ENCODE results near the gene ARHGAP19.

ARHGAP19 gene

DNA sequence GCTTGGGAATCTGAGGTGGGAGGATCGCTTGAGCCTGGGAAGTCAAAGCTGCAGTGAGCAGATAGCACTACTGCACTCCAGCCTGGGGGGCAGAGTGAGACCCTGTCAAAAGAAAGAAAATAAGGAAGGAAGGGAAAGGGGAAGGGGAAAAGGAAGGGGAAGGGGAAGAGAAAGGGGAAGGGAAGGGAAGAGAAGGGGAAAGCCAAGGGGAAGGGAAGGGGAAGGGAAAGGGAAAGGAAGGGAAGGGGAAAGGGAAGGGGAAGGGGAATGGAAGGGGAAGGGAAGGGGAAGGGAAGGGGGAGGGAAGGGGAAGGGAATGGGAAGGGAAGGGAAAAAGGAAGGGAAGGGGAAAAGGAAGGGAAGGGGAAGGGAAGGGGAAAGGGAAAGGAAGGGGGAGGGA lies 41.5 kb downstream of the ARHGAP19 start:
- H3F3A ChIP-seq (ENCODE audit: insufficient read depth, low read length) = no peaks in the 10 kb centered on the region
- no peak overlapping the region for H3K4me3 ChIP-seq (ENCODE audit: low read depth, low read length, poor library complexity, severe bottlenecking)
- H3K27me3 ChIP-seq (ENCODE audit: insufficient read depth, low read length) = no peaks in the 10 kb centered on the region
- no peak overlapping the region for H3K4me2 ChIP-seq (ENCODE audit: low read length)
- no peak overlapping the region for H3K27ac ChIP-seq (ENCODE audit: low read depth, low read length, poor library complexity, severe bottlenecking)
- H3K36me3 ChIP-seq (ENCODE audit: insufficient read depth, low read length) = peaks cover 17% of the 10 kb centered on the region
- TF ChIP-seq EZH2 (IDR thresholded peaks at IDR 0.05; ENCODE audit: borderline replicate concordance, low read length) = no peak
- TF ChIP-seq, protein P1, sequence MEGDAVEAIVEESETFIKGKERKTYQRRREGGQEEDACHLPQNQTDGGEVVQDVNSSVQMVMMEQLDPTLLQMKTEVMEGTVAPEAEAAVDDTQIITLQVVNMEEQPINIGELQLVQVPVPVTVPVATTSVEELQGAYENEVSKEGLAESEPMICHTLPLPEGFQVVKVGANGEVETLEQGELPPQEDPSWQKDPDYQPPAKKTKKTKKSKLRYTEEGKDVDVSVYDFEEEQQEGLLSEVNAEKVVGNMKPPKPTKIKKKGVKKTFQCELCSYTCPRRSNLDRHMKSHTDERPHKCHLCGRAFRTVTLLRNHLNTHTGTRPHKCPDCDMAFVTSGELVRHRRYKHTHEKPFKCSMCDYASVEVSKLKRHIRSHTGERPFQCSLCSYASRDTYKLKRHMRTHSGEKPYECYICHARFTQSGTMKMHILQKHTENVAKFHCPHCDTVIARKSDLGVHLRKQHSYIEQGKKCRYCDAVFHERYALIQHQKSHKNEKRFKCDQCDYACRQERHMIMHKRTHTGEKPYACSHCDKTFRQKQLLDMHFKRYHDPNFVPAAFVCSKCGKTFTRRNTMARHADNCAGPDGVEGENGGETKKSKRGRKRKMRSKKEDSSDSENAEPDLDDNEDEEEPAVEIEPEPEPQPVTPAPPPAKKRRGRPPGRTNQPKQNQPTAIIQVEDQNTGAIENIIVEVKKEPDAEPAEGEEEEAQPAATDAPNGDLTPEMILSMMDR (IDR thresholded peaks at IDR 0.05; ENCODE audit: low read length) = no peak
- no peaks in the 10 kb centered on the region for H3K79me2 ChIP-seq (ENCODE audit: insufficient read depth, low read length)
- no peak overlapping the region for H3K9ac ChIP-seq (ENCODE audit: low read length)
- H4K20me1 ChIP-seq (ENCODE audit: insufficient read depth, low read length) = no peaks in the 10 kb centered on the region
- H3K9me2 ChIP-seq (ENCODE audit: low read depth, low read length) = no peaks in the 10 kb centered on the region
- H3K9me3 ChIP-seq (ENCODE audit: low read length) = no peaks in the 10 kb centered on the region
- no peaks in the 10 kb centered on the region for H3K4me1 ChIP-seq (ENCODE audit: insufficient read depth, low read length, severe bottlenecking)
- H2AFZ ChIP-seq (ENCODE audit: low read length) = no peak overlapping the region

DNA sequence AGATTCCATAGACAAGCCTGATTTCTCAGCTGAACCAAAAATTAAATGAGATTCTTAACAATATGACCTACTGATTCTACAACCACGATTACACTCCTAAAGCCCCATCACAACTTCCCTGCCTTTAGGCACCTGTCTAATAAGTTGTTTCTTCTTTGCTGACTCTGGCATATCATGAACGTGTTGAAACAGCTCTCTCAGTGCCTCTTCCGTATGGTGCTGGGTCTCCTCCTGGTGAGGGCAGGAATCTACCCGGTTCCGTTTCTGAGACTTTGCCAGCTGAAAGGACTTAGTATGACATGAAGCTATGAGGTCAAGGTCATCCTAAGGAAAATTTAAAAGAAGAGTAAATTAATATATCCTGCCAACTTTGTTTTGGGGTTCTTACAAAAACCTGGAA lies 48.6 kb downstream of the ARHGAP19 start:
- H3K36me3 ChIP-seq (ENCODE audit: insufficient read depth, low read length) = peaks cover 14% of the 10 kb centered on the region; the same call in 1 of the 2 replicates
- TF ChIP-seq, protein P1 (IDR thresholded peaks at IDR 0.05; ENCODE audit: low read length) = no peak
- TF ChIP-seq EZH2 (IDR thresholded peaks at IDR 0.05; ENCODE audit: borderline replicate concordance, low read length) = no peak

DNA sequence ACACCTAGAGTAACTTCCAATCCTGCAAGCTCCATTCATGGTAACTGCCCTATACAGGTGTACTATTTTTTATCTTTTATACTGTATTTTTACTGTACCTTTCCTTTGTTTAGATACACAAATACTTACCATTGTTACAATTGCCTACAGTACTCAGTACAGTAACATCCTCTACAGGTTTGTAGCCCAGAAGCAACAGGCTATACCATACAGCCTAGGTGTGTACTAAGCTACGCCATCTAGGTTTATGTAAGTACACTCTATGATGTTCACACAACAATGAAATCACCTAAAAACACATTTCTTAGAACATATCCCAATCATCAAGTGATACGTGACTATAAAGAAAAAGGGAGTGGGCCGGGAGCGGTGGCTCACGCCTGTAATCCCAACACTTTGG lies 53.6 kb downstream of the ARHGAP19 start:
- TF ChIP-seq EZH2 (IDR thresholded peaks at IDR 0.05; ENCODE audit: borderline replicate concordance, low read length) = no peak
- TF ChIP-seq, protein P1 (IDR thresholded peaks at IDR 0.05; ENCODE audit: low read length) = no peak

More for the DNA sequence above, 48.6 kb downstream of the ARHGAP19 start:
- Histone ChIP-seq H3K9ac (ENCODE audit: low read length) (no peak overlapping the region), H2AFZ (ENCODE audit: low read length) (no peak overlapping the region), H3K4me1 (ENCODE audit: insufficient read depth, low read length, severe bottlenecking) (no peaks in the 10 kb centered on the region), H3K27me3 (ENCODE audit: insufficient read depth, low read length) (no peaks in the 10 kb centered on the region), H3K4me2 (ENCODE audit: low read length) (no peak overlapping the region), H3K27ac (ENCODE audit: low read depth, low read length, poor library complexity, severe bottlenecking) (no peak overlapping the region), H3K79me2 (ENCODE audit: insufficient read depth, low read length) (no peaks in the 10 kb centered on the region), H3K9me3 (ENCODE audit: low read length) (no peaks in the 10 kb centered on the region), H4K20me1 (ENCODE audit: insufficient read depth, low read length) (no peaks in the 10 kb centered on the region), H3K4me3 (ENCODE audit: low read depth, low read length, poor library complexity, severe bottlenecking) (no peak overlapping the region), H3F3A (ENCODE audit: insufficient read depth, low read length) (no peaks in the 10 kb centered on the region), H3K9me2 (ENCODE audit: low read depth, low read length) (no peaks in the 10 kb centered on the region)

More for the DNA sequence above, 53.6 kb downstream of the ARHGAP19 start:
- Histone ChIP-seq H3K4me2 (ENCODE audit: low read length) (no peak overlapping the region), H3K27ac (ENCODE audit: low read depth, low read length, poor library complexity, severe bottlenecking) (no peak overlapping the region), H3K4me1 (ENCODE audit: insufficient read depth, low read length, severe bottlenecking) (no peaks in the 10 kb centered on the region), H3F3A (ENCODE audit: insufficient read depth, low read length) (no peaks in the 10 kb centered on the region), H3K27me3 (ENCODE audit: insufficient read depth, low read length) (no peaks in the 10 kb centered on the region), H3K9me2 (ENCODE audit: low read depth, low read length) (no peaks in the 10 kb centered on the region), H2AFZ (ENCODE audit: low read length) (no peak overlapping the region), H3K4me3 (ENCODE audit: low read depth, low read length, poor library complexity, severe bottlenecking) (no peak overlapping the region), H3K79me2 (ENCODE audit: insufficient read depth, low read length) (no peaks in the 10 kb centered on the region), H3K9me3 (ENCODE audit: low read length) (no peaks in the 10 kb centered on the region), H3K9ac (ENCODE audit: low read length) (no peak overlapping the region), H3K36me3 (ENCODE audit: insufficient read depth, low read length) (0 out of 2 replicates have a peak, but pooled peaks cover 3% of the 10 kb centered on the region), H4K20me1 (ENCODE audit: insufficient read depth, low read length) (no peaks in the 10 kb centered on the region)
